Right lobe of liver (tissue), 4 donors: ENCODE measurements around the gene CHMP6.

Experiments
- POLR2A ChIP-seq: fragments of 450-650 bp; IDR thresholded peaks from one replicate; pipeline ENCODE4 v1.6.1; 2017; ENCODE audit warnings: antibody characterized with exemption, mild to moderate bottlenecking
- TF ChIP-seq, protein P1 (sequence below), 4 donors: fragments of 200-600 bp in 3 of 4; fragments of 450-650 bp in 1 of 4; IDR thresholded peaks; one replicate each; pipeline versions ENCODE4 v1.5.1 to v1.8.0; 2016 to 2022; ENCODE audit warnings: antibody characterized with exemption in 4 of 4, mild to moderate bottlenecking in 2 of 4
- donor health status: DM: no; HTN: no; CAD: no.
- donor health status: DM: no; HTN: no; CAD: no.
- donor health status: DM: no; HTN: yes; CAD: no.

DNA sequence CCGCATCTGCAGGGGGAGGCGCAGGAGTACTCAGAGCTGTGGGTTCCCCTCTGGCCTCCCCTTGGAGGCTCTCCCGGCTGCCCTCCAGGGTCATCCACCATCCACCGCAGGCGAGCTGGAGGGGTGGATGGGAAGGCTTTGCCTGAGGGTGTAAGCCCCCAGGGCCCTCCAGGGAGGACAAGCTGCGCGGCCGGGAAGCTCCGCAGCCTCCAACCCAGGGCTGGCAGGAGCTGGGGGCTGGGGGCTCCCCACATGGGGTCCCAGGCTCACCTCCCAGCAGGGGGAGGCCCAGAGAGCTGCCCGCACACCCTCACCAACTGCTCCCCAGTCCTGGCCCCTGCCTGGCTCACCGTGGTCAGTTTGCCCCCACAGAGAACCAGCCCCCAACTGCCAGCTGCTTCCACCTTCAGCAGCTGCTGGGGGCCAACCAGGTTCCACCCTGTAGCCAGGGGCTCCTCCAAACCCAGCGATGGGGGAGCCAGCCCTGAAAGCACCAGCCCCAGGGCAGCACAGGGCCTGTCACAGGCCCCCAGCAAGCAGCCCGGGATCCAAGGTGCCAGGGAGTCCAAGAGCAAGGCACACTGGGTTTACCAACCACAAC, 19.8 kb upstream of the CHMP6 start:
- TF ChIP-seq, protein P1, sequence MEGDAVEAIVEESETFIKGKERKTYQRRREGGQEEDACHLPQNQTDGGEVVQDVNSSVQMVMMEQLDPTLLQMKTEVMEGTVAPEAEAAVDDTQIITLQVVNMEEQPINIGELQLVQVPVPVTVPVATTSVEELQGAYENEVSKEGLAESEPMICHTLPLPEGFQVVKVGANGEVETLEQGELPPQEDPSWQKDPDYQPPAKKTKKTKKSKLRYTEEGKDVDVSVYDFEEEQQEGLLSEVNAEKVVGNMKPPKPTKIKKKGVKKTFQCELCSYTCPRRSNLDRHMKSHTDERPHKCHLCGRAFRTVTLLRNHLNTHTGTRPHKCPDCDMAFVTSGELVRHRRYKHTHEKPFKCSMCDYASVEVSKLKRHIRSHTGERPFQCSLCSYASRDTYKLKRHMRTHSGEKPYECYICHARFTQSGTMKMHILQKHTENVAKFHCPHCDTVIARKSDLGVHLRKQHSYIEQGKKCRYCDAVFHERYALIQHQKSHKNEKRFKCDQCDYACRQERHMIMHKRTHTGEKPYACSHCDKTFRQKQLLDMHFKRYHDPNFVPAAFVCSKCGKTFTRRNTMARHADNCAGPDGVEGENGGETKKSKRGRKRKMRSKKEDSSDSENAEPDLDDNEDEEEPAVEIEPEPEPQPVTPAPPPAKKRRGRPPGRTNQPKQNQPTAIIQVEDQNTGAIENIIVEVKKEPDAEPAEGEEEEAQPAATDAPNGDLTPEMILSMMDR (IDR thresholded peaks at IDR 0.05), result no peak
- TF ChIP-seq POLR2A, result no peak
